Limb (tissue), 2 donors: ENCODE data around the gene TPSG1.

Experiments
- DNase-seq, 2 donors: peaks; one replicate each; pipeline ENCODE4 v3.0.0-alpha.2; 2016; ENCODE audit errors: extremely low spot score in 2 of 2

TPSG1 gene

DNA sequence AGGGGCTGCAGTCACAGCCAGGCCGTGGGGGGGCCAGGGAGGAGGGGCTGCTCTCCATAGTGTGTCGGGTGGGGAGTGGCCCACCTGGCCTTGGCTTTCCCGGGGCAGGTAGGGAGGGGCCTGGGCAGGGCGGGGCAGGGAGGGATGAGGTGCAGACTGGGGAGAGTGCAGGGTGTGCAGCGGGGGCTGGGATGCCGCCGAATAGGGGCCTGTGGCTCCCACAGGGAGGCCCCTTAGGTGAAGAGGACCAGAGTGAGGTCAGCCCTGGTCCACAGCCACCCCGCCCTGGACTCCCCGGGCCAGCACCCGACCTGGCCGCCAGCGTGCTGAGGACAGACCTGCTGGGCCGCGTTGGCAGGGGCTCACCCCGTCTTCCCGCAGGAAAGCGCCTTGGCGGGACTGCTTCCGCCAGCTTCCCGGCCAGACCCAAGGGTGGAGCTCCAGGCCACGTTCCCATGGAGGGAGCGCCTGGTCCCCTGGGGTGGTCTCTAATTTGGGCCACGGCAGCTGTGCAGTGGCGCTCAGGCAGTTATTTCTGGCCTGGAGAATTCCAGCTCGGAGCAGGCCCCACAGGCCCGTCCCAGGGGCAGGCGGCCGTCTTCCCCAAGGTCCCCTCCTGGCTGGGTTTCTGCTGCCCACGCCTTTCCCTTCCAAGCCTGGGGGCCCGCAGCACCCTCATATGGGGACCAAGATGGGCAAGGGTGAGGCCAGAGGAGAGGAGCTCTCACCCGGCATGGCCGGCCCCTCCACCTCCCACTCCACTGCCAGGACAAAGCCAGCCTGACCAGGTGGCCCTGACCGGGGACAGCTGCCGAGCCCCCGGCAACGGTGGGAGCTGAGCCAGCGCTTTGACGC lies 44.3 kb downstream of the TPSG1 start:
- peak in 1 of 2 donors; percentile 7 for DNase-seq

DNA sequence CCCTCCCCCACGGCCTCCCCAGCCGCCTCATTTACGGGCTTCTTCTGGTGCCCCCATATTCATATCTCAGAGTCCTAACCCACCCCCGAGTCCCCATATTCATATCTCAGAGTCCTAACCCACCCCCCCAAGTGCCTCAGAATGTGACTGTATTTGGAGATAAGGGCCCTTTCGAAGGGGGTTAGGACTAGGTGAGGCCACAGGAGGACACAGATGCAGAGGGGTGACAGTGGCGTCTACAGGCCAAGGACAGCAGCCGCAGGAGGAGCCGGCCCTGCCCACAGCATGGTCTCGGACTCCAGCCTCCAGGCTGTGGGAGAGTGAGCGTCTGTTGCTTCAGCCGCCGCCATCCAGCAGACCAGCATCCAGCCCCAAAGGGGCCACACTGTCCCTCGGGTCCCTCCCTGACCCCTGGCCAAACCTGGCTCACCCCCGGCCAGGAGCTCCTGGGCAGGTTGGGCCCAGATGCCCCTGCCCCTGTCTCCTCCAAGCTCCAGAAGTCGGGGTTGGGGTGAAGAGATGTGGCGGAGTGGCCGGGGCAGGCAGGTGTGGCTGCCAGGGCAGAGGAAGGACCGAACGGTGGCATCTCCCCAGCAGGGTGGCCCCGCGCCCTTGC lies 46.7 kb downstream of the TPSG1 start:
- DNase-seq: no peak

DNA sequence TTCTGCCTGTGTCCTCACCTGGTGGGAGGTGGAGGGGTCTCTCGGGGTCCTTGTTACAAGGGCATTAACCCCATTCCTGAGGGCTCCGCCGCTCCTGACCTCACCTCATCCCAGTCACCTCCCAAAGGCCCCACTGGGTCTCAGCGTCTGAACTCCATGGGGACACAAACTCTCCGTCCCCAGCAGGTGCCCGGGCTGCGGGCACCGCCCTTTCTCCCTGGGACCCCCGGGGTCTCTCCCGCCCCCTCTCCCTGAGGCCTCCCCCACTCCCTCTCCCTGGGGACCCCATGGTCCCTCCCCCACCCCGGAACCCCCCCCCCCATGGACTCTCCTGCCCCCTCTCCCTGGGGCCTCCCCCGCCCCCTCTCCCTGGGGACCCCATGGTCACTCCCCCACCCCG lies 47.3 kb downstream of the TPSG1 start:
- no peak for DNase-seq

DNA sequence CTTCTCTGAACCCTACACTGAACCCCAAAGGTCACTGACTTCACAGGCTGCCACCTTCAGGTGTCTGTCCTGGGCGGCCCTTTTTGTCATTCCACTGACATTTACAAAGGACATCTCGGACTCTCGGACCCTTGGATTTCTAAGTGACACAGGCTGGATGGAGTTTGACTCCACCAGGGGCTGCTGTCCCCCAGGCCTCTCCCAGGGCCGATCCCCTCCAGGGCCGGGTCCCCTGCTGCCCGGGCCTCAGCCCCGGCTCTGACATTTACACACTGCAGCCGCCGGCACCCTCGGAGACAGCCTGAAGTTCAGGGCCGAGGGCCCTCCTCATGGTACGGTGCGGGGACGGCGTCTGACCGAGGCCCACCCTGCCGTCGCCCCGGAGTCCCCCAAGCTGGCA lies 48.0 kb downstream of the TPSG1 start:
- no peak for DNase-seq

DNA sequence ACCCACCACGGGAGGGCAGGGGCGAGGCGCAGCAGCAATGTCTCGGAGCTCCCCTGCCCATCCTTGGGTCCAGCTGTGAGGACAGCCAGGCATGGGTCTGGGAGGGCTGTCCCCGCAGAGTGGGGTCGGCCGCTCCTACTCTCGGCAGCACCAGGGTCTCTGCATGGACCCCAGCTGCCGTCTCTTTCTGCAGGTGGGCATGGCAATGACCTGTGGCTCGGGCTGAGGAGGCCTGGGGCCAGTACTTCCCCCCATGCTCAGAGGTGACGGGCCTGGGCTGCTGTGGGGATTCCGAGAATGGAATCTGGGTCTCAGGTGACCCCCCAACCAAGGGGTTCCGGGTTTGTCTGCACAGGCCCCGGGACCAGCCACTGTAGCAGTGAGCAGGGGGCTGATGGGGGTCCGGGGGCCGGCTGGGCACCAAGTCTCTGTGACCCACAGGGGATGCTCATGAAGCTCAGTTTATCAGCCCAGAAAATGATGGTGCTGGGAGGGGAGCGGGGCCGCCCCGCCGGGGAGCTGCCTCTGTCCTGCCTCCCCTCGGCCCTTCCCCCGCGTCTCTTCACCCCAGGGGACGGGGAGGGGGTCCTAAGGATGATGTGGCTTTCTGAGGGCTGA lies 48.7 kb downstream of the TPSG1 start:
- DNase-seq: no peak

DNA sequence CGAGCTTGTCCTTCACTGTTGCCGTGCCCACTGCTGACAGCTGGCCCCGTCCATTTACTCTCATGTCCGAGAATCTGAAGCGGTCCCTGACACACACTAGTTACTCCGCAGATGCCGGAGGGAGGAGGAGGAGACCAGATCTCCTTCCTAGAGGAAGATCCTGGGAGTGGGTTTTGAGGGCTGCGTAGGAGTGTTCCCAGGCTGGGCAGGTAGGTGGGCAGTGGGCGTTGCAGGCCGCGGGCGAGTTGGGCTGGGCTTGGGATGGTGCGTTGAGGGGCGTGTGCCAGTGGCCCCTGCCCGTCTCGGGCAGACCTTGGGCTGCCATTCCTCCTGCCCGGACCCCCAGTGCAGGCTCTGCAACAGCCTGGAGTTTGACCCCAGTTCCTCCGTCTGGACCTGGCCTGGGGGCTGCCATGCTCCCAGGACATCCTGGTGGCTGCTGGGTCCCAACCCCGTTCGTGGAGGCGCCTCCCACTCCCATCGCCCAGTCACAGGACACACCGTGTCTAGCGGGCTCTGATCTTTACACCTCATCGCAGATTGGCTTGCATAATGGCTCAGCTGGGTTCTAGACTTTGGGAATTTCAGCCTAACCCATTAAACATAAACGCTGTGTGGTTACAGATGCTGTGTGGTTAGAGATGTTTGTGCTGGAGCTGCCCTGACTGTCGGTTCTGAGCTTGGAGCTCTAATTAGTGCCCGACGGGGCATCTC lies 49.3 kb downstream of the TPSG1 start:
- no peak for DNase-seq

DNA sequence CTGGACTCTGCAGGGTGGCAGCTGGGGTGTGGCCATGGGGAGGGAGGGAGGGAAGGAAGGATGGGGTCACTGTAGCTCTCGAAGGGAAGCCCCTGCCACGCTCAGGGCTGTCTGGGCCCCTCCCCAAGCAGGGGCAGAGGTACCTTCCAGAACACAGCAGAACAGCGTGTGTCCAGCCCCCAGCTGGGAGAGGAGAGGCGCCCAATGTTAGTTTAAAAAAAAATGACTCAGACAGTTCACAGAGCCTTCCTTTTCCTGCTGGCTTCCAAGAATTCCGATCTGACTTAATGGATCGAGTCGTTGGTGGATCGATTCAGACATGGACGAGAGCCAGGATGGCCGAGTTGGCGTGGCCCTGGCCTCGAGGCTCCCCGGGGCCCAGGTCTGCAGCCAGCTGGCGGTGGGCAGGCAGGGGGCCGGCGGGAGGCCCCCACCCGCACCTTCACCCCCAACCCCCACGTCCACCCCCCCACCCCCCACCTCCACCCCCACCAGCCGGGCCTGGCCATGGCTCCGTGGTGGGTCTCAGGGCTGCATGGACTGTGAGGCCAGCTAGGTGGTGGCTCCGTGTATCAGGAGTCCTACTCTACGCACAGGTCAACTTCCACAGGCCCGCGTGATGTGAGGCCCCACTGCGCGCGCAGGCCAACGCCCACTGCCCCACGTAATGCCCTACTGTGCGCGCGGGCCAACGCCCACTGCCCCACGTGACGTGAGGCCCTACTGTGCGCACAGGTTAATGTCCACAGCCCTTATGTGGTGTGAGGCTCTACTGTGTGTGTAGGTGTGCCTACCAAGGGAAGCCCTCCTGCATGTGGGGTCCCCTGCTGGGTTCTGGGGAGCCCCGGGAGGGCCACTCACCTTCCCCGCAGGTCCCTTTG lies 50.4 kb downstream of the TPSG1 start:
- no peak for DNase-seq

DNA sequence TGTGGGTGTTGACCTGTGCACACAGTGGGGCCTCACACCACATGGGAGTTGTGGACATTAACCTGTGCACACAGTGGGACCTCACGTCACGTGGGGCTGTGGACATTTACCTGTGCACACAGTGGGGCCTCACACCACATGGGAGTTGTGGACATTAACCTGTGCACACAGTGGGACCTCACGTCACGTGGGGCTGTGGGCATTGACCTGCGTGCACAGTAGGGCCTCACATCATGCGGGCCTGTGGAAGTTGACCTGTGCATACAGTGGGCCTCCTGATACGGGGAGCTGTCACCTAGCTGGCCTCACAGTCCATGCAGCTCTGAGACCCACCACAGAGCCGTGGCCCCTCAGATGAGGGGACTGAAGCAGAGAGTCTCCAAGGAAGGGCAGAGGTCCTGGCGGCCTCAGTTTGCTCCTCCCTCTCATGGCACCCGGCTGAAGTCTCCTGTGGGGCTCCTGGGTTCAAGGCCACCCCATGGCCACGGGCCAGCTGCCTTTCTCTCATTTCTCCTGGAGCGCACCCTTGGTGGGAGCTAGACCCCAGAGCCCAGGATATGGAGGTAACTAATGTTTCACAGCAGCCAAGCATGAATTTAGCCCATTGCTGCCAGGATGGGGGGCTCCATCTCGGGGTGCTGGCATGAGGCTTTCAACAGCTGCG lies 51.1 kb downstream of the TPSG1 start:
- DNase-seq: no peak

DNA sequence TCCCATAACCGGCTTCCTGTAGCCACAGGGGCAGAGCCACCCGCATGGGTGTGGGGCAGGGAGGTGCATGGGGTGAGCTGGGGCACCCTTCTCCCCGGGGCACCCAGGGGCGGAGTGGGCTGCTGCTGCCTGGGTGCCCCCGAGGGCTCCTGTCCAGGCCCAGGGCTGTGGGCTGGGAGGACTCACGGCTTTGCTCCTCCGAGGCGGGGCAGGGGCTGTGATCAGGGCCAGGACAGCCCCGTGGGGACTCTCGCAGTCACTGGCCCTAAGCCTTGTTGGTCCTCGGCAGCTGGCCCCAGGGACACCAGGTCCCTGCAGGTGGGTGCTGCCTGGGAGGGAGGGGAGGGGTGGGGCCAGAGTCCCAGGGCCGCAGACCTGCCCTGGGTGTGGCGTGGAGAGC lies 52.4 kb downstream of the TPSG1 start:
- DNase-seq: no peak

DNA sequence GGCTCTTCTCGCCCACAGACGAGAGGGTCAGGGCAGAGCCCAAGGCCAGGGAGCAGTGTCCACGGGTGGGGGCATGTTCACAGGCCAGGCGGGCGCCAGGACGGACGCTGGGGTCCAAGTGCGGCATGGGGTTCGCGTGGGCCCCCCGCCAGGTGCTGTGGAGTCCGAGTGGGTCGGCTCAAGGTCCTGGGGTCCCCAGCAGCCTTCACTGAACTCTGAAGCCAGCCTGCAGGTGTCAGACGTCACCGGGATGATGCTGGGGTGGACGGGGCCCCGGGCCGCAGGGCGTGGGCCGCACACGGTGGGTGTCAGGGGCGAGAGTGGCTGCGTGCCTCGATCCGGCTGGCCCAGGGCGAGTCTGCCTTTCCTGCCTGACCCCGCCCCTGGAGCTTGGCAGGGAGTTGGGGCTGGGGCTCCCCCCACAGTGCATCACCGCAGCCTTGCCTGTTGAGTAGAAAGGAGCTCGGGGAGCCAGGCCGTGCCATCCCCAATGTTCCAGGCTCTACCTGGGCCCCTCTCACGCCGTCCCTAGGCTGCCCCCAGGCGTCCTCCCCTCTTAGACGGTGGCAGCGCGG lies 53.1 kb downstream of the TPSG1 start:
- no peak for DNase-seq
